ENCODE results near the gene CEPT1. TPM values are rescaled to one million over a fixed set of nuclear protein-coding genes. Genes with fewer than 3 reads are reported as not detected.

The CEPT1 gene
- total and polyA plus RNA-seq, 9 of the 15 experiments (the other 6 are each of a cell fraction or from before 2014, with no cell fraction given), result 24.4 to 72.6 (median 42.4) TPM

- no peak for TF ChIP-seq SMAD3 (CRISPR knock-in tag; conservative IDR thresholded peaks at IDR 0.05)
- no peak for TF ChIP-seq THAP7 (CRISPR knock-in tag; IDR thresholded peaks at IDR 0.05)
- TF ChIP-seq ZNF146 (CRISPR knock-in tag; IDR thresholded peaks at IDR 0.05; ENCODE audit: unreplicated experiment), result no peak
- no peak for TF ChIP-seq ZNF449 (CRISPR knock-in tag; IDR thresholded peaks at IDR 0.05)
- TF ChIP-seq CBFA2T2 (conservative IDR thresholded peaks at IDR 0.05), result peak; percentile 52
- TF ChIP-seq NFE2L1 (tag; IDR thresholded peaks at IDR 0.05; ENCODE audit: borderline replicate concordance, low read depth), result peak; percentile 80
- TF ChIP-seq SMARCA4 (IDR thresholded peaks at IDR 0.05), result peak; percentile 77
- TF ChIP-seq EP300 (IDR thresholded peaks at IDR 0.05; ENCODE audit: low read length), result peak; percentile 73
- TF ChIP-seq WHSC1 (IDR thresholded peaks at IDR 0.05; ENCODE audit: low read length), result no peak
- TF ChIP-seq TCF3 (CRISPR knock-in tag; IDR thresholded peaks at IDR 0.05), result peak; percentile 57
- TF ChIP-seq ZC3H11A (IDR thresholded peaks at IDR 0.05; ENCODE audit: low read depth, low read length), result no peak
- TF ChIP-seq ZNF609 (CRISPR knock-in tag; IDR thresholded peaks at IDR 0.05; ENCODE audit: borderline replicate concordance), result no peak
- peak; percentile 54 for TF ChIP-seq KDM5B (IDR thresholded peaks at IDR 0.05; ENCODE audit: insufficient replicate concordance, low read depth, low read length)
- TF ChIP-seq ZNF316 (IDR thresholded peaks at IDR 0.05), result peak; percentile 97
- peak; percentile 95 for TF ChIP-seq LEF1 (IDR thresholded peaks at IDR 0.05)
- TF ChIP-seq PTRF (tag; IDR thresholded peaks at IDR 0.05), result no peak
- TF ChIP-seq ATF7 (IDR thresholded peaks at IDR 0.05), result peak; percentile 66
- no peak for TF ChIP-seq ZNF280A (IDR thresholded peaks at IDR 0.05; ENCODE audit: low read depth, partially characterized antibody)
- TF ChIP-seq RCOR1 (IDR thresholded peaks at IDR 0.05; ENCODE audit: borderline replicate concordance in 1 of 2, low read depth in 2 of 2, low read length in 2 of 2), result peak in 1 of 2 experiments; percentile 53; a peak in 2 of 4 replicates
- peak; percentile 81; the same call in 1 of the 2 replicates for TF ChIP-seq BACH1 (tag; IDR thresholded peaks at IDR 0.05)
- TF ChIP-seq NFIX (CRISPR knock-in tag; IDR thresholded peaks at IDR 0.05; ENCODE audit: low read depth), result 0 out of 2 replicates have a peak, but pooled peaks have one; percentile 31
Measured at GRCh38 chr1:111101854-111102642, 38.0 kb upstream of the CEPT1 start (continued).

All from K562 (cell line).